ENCODE data around the gene NTRK3.

GRCh38 chr15:88035381-88035780 lies 221.2 kb downstream of the NTRK3 start:
- TF ChIP-seq POLR2A (IDR thresholded peaks at IDR 0.05) (no peak), CTCF (IDR thresholded peaks at IDR 0.05) (no peak)
